IMR-90 (cell line): Measurements from ENCODE around the gene ATP4A. TPM values are rescaled to one million over a fixed set of nuclear protein-coding genes. Genes with fewer than 3 reads are reported as not detected.
A peak's percentile ranks its signal among the peaks of the same experiment; 100 is the strongest.

Experiments
- ATAC-seq: fragments of 200-7000 bp; cut with Tn5 transposase; 2 replicates; pipeline ENCODE4 v1.9.1; 2020; ENCODE audit warnings: low read depth, mild to moderate bottlenecking, moderate library complexity
- BruUV-seq: library from RNA; stranded (reverse); fragments of 400-500 nt; replicated peaks from 2 replicates; lab custom pipeline; 2021; lab: Mats Ljungman, UMichigan
- CTCF ChIA-PET: fragments of 300-600 bp; formaldehyde crosslinking; extraction: SDS; loops from one replicate; lab custom pipeline; 2021; ENCODE audit warnings: antibody characterized with exemption; lab: Yijun Ruan, JAX
- POLR2A ChIA-PET: fragments of 300-600 bp; sonication (Branson Sonifier 250); formaldehyde crosslinking; loops from one replicate; lab custom pipeline; 2022; ENCODE audit warnings: antibody characterized with exemption; ENCODE audit not compliant: unreplicated experiment; lab: Charles Lee
- DNase-seq: peaks from one replicate; pipeline ENCODE4 v3.0.0; 2013
- H2AFZ ChIP-seq: replicated peaks from 2 replicates; pipeline ENCODE3; 2013; ENCODE audit warnings: low read length, mild to moderate bottlenecking; ENCODE audit not compliant: poor library complexity
- H2AK5ac ChIP-seq: 2 replicates; pipeline ENCODE4 v1.6.1; 2013; ENCODE audit warnings: low read depth, low read length, inconsistent platforms
- H2AK9ac ChIP-seq: replicated peaks from 2 replicates; pipeline ENCODE3; 2013; ENCODE audit warnings: mild to moderate bottlenecking, low read depth, low read length, moderate library complexity; ENCODE audit not compliant: poor library complexity
- H2BK120ac ChIP-seq: 2 replicates; pipeline ENCODE4 v1.6.1; 2013; ENCODE audit warnings: low read depth, low read length, inconsistent platforms
- H2BK15ac ChIP-seq: 3 replicates; pipeline ENCODE4 v1.6.1; 2013; ENCODE audit warnings: low read depth, low read length, inconsistent platforms
- H2BK20ac ChIP-seq: 2 replicates; pipeline ENCODE4 v1.6.1; 2013; ENCODE audit warnings: low read depth, mild to moderate bottlenecking, inconsistent platforms, low read length, moderate library complexity
- H2BK5ac ChIP-seq: 2 replicates; pipeline ENCODE4 v1.6.1; 2013; ENCODE audit warnings: mild to moderate bottlenecking, low read depth, low read length, inconsistent platforms; ENCODE audit not compliant: poor library complexity, severe bottlenecking
- H3K14ac ChIP-seq: replicated peaks from 2 replicates; pipeline ENCODE4 v1.6.1; 2013; ENCODE audit warnings: low read depth, low read length, inconsistent platforms
- H3K18ac ChIP-seq: 2 replicates; pipeline ENCODE4 v1.6.1; 2013; ENCODE audit warnings: low read depth, low read length, control low read depth
- H3K23ac ChIP-seq: 2 replicates; pipeline ENCODE4 v1.6.1; 2013; ENCODE audit warnings: low read depth, low read length, inconsistent platforms
- H3K27ac ChIP-seq: 2 replicates; pipeline ENCODE4 v1.5.1; 2013; ENCODE audit warnings: mild to moderate bottlenecking, control low read depth, low read length; ENCODE audit not compliant: insufficient read depth
- H3K27me3 ChIP-seq: 2 replicates; pipeline ENCODE4 v1.6.1; 2013; ENCODE audit warnings: low read length; ENCODE audit not compliant: control insufficient read depth, insufficient read depth
- H3K36me3 ChIP-seq: 2 replicates; pipeline ENCODE4 v1.6.1; 2013; ENCODE audit warnings: low read length, mixed read lengths; ENCODE audit not compliant: control insufficient read depth, insufficient read depth
- H3K4ac ChIP-seq: 2 replicates; pipeline ENCODE4 v1.6.1; 2013; ENCODE audit warnings: low read depth, low read length, inconsistent platforms
- H3K4me1 ChIP-seq: 2 replicates; pipeline ENCODE4 v1.6.1; 2013; ENCODE audit warnings: low read length, mixed read lengths; ENCODE audit not compliant: control insufficient read depth, insufficient read depth
- H3K4me2 ChIP-seq: 2 replicates; pipeline ENCODE4 v1.6.1; 2013; ENCODE audit warnings: low read depth, mild to moderate bottlenecking, control low read depth, low read length, moderate library complexity
- H3K4me3 ChIP-seq: 2 replicates; pipeline ENCODE4 v1.5.1; 2013; ENCODE audit warnings: low read depth, mild to moderate bottlenecking, control low read depth, low read length, moderate library complexity; ENCODE audit not compliant: insufficient read depth
- H3K56ac ChIP-seq: 2 replicates; pipeline ENCODE4 v1.6.1; 2013; ENCODE audit warnings: low read length, inconsistent platforms; ENCODE audit not compliant: insufficient read depth; ENCODE audit errors: extremely low read depth
- H3K79me1 ChIP-seq, 2 experiments: 2 replicates each; pipeline ENCODE4 v1.6.1; 2013; ENCODE audit warnings: low read length in 2 of 2, inconsistent platforms in 1 of 2, low read depth in 1 of 2
- H3K9ac ChIP-seq: 2 replicates; pipeline ENCODE4 v1.6.1; 2013; ENCODE audit warnings: low read depth, low read length, control low read depth
- H3K9me1 ChIP-seq: 2 replicates; pipeline ENCODE4 v1.6.1; 2013; ENCODE audit warnings: low read length, inconsistent platforms; ENCODE audit not compliant: insufficient read depth
- H3K9me3 ChIP-seq: 2 replicates; pipeline ENCODE4 v1.6.1; 2013; ENCODE audit warnings: low read length; ENCODE audit not compliant: control insufficient read depth, insufficient read depth
- H4K20me1 ChIP-seq: 2 replicates; pipeline ENCODE4 v1.6.1; 2013; ENCODE audit warnings: low read length, inconsistent platforms; ENCODE audit not compliant: insufficient read depth
- H4K5ac ChIP-seq: 2 replicates; pipeline ENCODE4 v1.6.1; 2013; ENCODE audit warnings: mild to moderate bottlenecking, low read depth, low read length, control low read depth
- H4K8ac ChIP-seq, 2 experiments: 2 replicates each; pipeline ENCODE4 v1.6.1; 2013; ENCODE audit warnings: low read depth in 2 of 2, low read length in 2 of 2, control low read depth in 1 of 2, inconsistent platforms in 1 of 2
- H4K91ac ChIP-seq: 2 replicates; pipeline ENCODE4 v1.6.1; 2013; ENCODE audit warnings: low read depth, low read length, inconsistent platforms; ENCODE audit not compliant: insufficient read depth
- CHD1 ChIP-seq: IDR thresholded peaks from 2 replicates; pipeline ENCODE4 v1.6.1; 2012; ENCODE audit warnings: low read depth, low read length, improper control_type of control experiment
- ELK1 ChIP-seq: fragments of 150-350 bp; IDR thresholded peaks from 2 replicates; pipeline ENCODE4 v1.6.1; 2016; ENCODE audit warnings: low read depth, mild to moderate bottlenecking, low read length, moderate library complexity, borderline replicate concordance
- NFE2L2 ChIP-seq: fragments of 150-350 bp; IDR thresholded peaks from 2 replicates; pipeline ENCODE4 v1.6.1; 2016; ENCODE audit warnings: low read depth, mild to moderate bottlenecking, low read length
- RCOR1 ChIP-seq: IDR thresholded peaks from 2 replicates; pipeline ENCODE4 v1.6.1; 2012; ENCODE audit warnings: mild to moderate bottlenecking, low read length, improper control_type of control experiment; ENCODE audit not compliant: insufficient replicate concordance
- USF2 ChIP-seq: fragments of 150-350 bp; IDR thresholded peaks from 2 replicates; pipeline ENCODE4 v1.6.1; 2017; ENCODE audit warnings: mild to moderate bottlenecking, antibody characterized with exemption, low read length, low read depth
- WGBS, 2 experiments: methylation state at CpG; one replicate each; pipeline versions ENCODE4 v1.1.5 to v1.1.7; 2013; ENCODE audit warnings: missing lambda C conversion rate in 2 of 2; ENCODE audit not compliant: insufficient read length in 1 of 2; ENCODE audit errors: extremely low coverage in 2 of 2; 5-methylcytosine and 5-hydroxymethylcytosine counted together
- dilution Hi-C: fragments of 300-500 bp; cut with HindIII; formaldehyde crosslinking; loops from one replicate; pipeline ENCODE4 v1.14.3; 2018; ENCODE audit warnings: low sequenced_read_pairs; ENCODE audit not compliant: unreplicated experiment
- in situ Hi-C: fragments of 300-500 bp; cut with MboI; formaldehyde crosslinking; loops from 3 replicates; pipeline ENCODE4 v1.14.3; 2019; ENCODE audit warnings: low sequenced_read_pairs, inconsistent platforms, mixed read lengths
- intact Hi-C: fragments of 100-400 bp; cut with micrococcal nuclease; formaldehyde crosslinking; loops from 2 replicates; pipeline ENCODE4 v1.10.0; 2022
- polyA plus RNA-seq, 3 experiments: library from polyadenylated mRNA; depleted of rRNA; stranded (reverse); fragments of >200 nt; gene quantifications; 2 replicates each; pipeline ENCODE4 v1.2.3, GENCODE V29; 2012; ENCODE audit warnings: low replicate concordance in 1 of 3
- total RNA-seq: library from RNA; depleted of rRNA; stranded (reverse); fragments of >200 nt; gene quantifications from 2 replicates; pipeline ENCODE4 v1.2.3, GENCODE V29; 2012
- TF ChIP-seq, protein P1 (sequence below): conservative IDR thresholded peaks from 2 replicates; pipeline ENCODE4 v1.5.1; 2012; ENCODE audit warnings: mild to moderate bottlenecking, low read depth, low read length, improper control_type of control experiment

ATP4A gene
- total and polyA plus RNA-seq, 2 of the 4 experiments (the other 2 are of a cell fraction), result not detected

DNA sequence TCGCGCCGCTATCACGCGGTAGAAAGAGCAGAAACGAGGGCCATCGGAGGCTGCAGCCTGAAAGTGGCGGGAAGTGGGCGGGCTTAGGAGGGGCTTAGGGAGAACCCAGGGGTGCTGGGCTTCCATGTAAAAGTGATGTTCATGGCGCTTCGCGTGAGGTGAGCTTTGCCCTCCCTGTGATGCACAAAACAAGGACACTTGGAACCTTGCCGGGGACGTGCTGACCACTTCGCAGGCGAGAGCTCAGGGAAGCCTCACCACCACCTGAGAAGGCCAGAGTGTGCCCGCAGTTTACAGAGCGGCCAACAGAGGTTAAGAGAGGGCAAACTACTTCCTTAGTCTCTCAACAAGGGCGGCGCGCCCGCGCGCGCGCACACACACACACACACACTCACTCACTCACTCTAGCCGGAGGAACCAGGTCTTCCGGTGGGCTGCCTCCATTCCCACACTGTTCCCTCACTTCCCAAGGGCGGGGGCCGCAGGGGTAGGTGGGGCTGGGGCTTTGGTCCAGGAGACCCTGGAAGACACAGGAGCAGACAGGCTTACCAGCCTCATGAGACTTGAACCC, 29.6 kb downstream of the ATP4A start:
- peak; percentile 72 for ATAC-seq
- peak overlapping the region; percentile 78 for H3K4me2 ChIP-seq
- H2BK5ac ChIP-seq, result no peak overlapping the region
- 0 out of 2 replicates have a peak overlapping the region, but pooled peaks have one; percentile 21 for H2AK5ac ChIP-seq
- no peak overlapping the region for H3K18ac ChIP-seq
- H3K4me3 ChIP-seq, result no peak overlapping the region
- POLR2A ChIA-PET, result no interaction called here
- H2AFZ ChIP-seq, result peak overlapping the region; percentile 86
- H3K9ac ChIP-seq, result no peak overlapping the region
- no peak overlapping the region for H3K56ac ChIP-seq
- no CpG with 5 or more reads among the region's 30 CpGs for WGBS, 2 experiments
- H3K27ac ChIP-seq, result no peak overlapping the region
- in situ Hi-C loops (no loop called here), dilution Hi-C loops (no loop called here), intact Hi-C loops (no loop called here)
- no peaks in the 10 kb centered on the region for H3K36me3 ChIP-seq
- peaks cover 7% of the 10 kb centered on the region; the same call in 1 of the 2 replicates for H3K4me1 ChIP-seq
- no peak overlapping the region for H4K91ac ChIP-seq
- peak; percentile 57 for DNase-seq
- H2BK15ac ChIP-seq, result no peak overlapping the region
- BruUV-seq, result no TSS peak
- peaks cover 8% of the 10 kb centered on the region; the same call in 1 of the 2 replicates for H3K27me3 ChIP-seq
- no peaks in the 10 kb centered on the region for H3K79me1 ChIP-seq
- H3K9me3 ChIP-seq, result no peaks in the 10 kb centered on the region
- H2BK120ac ChIP-seq, result no peak overlapping the region
- no peak overlapping the region for H2BK20ac ChIP-seq
- peaks cover 5% of the 10 kb centered on the region; the same call in 1 of the 2 replicates for H3K9me1 ChIP-seq
- CTCF ChIA-PET, result no interaction called here
- no peak overlapping the region for H4K5ac ChIP-seq
- H3K4ac ChIP-seq, result peak overlapping the region; percentile 45; the same call in 1 of the 2 replicates
- peak overlapping the region in 1 of 2 experiments; percentile 41; a peak in 1 of 4 replicates for H4K8ac ChIP-seq
- TF ChIP-seq, protein P1, sequence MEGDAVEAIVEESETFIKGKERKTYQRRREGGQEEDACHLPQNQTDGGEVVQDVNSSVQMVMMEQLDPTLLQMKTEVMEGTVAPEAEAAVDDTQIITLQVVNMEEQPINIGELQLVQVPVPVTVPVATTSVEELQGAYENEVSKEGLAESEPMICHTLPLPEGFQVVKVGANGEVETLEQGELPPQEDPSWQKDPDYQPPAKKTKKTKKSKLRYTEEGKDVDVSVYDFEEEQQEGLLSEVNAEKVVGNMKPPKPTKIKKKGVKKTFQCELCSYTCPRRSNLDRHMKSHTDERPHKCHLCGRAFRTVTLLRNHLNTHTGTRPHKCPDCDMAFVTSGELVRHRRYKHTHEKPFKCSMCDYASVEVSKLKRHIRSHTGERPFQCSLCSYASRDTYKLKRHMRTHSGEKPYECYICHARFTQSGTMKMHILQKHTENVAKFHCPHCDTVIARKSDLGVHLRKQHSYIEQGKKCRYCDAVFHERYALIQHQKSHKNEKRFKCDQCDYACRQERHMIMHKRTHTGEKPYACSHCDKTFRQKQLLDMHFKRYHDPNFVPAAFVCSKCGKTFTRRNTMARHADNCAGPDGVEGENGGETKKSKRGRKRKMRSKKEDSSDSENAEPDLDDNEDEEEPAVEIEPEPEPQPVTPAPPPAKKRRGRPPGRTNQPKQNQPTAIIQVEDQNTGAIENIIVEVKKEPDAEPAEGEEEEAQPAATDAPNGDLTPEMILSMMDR, result no peak
- TF ChIP-seq USF2, result no peak
- no peak for TF ChIP-seq CHD1
- TF ChIP-seq NFE2L2, result no peak
- no peak for TF ChIP-seq ELK1
- no peak for TF ChIP-seq RCOR1
- 0 out of 2 replicates have a peak overlapping the region, but pooled peaks have one; percentile 14 for H3K14ac ChIP-seq
- peak overlapping the region; percentile 51; the same call in 1 of the 2 replicates for H3K23ac ChIP-seq
- H2AK9ac ChIP-seq, result peak overlapping the region; percentile 92
- no peaks in the 10 kb centered on the region for H4K20me1 ChIP-seq
